Measurements from ENCODE around the gene NOS3. TPM values are rescaled to one million over a fixed set of nuclear protein-coding genes. Genes with fewer than 3 reads are reported as not detected.

Gene NOS3
- total and polyA plus RNA-seq, 5 donors from 2014 or later, result 3.2 to 10.7 (median 7.4) TPM

DNA sequence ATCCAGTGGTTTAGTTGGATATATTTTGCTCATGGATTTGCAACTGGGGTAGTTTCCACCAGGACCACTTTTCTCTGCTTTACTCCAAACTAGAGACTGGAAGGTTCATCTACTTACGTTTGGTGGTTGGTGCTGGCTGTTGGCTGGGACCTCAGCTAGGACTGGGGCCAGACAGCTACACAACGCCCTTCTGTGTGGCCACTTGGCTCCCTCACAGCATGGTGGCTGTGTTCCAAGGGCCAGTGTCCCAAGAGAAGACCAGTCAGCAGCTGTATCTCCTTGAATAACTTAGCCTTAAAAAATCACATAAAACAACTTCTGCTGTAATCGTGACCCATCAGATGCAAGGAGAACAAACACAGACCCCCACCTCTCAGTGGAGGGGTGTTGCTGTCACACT is 8.5 kb upstream of the NOS3 start:
- H3K36me3 Mint-ChIP-seq, result no peaks in the 10 kb centered on the region
- no peak overlapping the region for H3K27ac Mint-ChIP-seq
- Histone ChIP-seq H3K36me3 (ENCODE audit: control insufficient read depth, insufficient read depth, low read length) (no peaks in the 10 kb centered on the region), H3K4me3 (ENCODE audit: low read depth, low read length) (no peak overlapping the region), H3K27me3 (ENCODE audit: control insufficient read depth, insufficient read depth, low read length) (peaks cover 8% of the 10 kb centered on the region), H3K4me1 (ENCODE audit: control insufficient read depth, insufficient read depth, low read length, poor library complexity, severe bottlenecking) (peaks cover 24% of the 10 kb centered on the region), H3K27ac (ENCODE audit: insufficient read depth, low read length, poor library complexity, severe bottlenecking) (no peak overlapping the region), H3K9me3 (ENCODE audit: control insufficient read depth in 2 of 2, low read length in 2 of 2) (no peaks in the 10 kb centered on the region)
- H3K4me1 Mint-ChIP-seq, result peaks cover 0 to 27% (median 16%) of the 10 kb centered on the region in 4 donors
- ATAC-seq (ENCODE audit: low read depth in 2 of 2) (no peak), DNase-seq (no peak)
- H3K27me3 Mint-ChIP-seq, result peaks cover 66% of the 10 kb centered on the region
- peaks cover 0 to 6% (median 0%) of the 10 kb centered on the region in 7 donors for H3K9me3 Mint-ChIP-seq
- H3K4me3 Mint-ChIP-seq, result peak overlapping the region in 1 of 4 donors; percentile 61

DNA sequence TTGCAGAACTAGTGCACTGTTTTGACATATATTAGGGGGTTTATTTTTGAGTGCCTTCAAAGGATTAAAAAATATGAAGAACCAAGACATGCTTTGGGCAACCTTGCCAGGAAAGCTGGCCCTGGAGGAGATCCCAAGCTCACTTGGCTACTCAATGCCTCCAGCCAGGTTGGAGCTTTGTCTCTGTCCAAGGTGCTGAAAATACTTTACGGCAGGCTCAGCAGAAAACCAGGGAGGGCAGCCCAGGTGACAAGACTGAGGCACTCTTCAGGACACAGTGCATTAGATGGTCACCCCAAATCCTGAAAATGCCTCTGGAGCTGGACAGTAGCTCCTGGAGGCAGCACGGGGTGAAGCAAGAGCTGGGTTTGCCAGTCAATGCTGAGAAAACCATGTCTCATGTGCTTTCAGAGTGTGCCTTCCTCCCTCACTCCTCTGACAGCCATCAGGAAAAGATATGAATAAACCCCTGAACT is 6.9 kb upstream of the NOS3 start:
- Mint-ChIP-seq H3K4me3 (no peak overlapping the region), H3K4me1 (peaks cover 4 to 33% (median 21%) of the 10 kb centered on the region in 4 donors), H3K27ac (no peak overlapping the region), H3K36me3 (no peaks in the 10 kb centered on the region), H3K9me3 (peaks cover 0 to 6% (median 0%) of the 10 kb centered on the region in 7 donors), H3K27me3 (peaks cover 69% of the 10 kb centered on the region)
- H3K27ac ChIP-seq (ENCODE audit: insufficient read depth, low read length, poor library complexity, severe bottlenecking), result no peak overlapping the region
- no peak overlapping the region for H3K4me3 ChIP-seq (ENCODE audit: low read depth, low read length)
- peaks cover 8% of the 10 kb centered on the region for H3K27me3 ChIP-seq (ENCODE audit: control insufficient read depth, insufficient read depth, low read length)
- H3K4me1 ChIP-seq (ENCODE audit: control insufficient read depth, insufficient read depth, low read length, poor library complexity, severe bottlenecking), result peaks cover 28% of the 10 kb centered on the region
- DNase-seq, result peak; percentile 19 to 48 (median 37)
- H3K9me3 ChIP-seq (ENCODE audit: control insufficient read depth in 2 of 2, low read length in 2 of 2), result no peaks in the 10 kb centered on the region
- ATAC-seq (ENCODE audit: low read depth in 2 of 2), result no peak
- H3K36me3 ChIP-seq (ENCODE audit: control insufficient read depth, insufficient read depth, low read length), result no peaks in the 10 kb centered on the region

DNA sequence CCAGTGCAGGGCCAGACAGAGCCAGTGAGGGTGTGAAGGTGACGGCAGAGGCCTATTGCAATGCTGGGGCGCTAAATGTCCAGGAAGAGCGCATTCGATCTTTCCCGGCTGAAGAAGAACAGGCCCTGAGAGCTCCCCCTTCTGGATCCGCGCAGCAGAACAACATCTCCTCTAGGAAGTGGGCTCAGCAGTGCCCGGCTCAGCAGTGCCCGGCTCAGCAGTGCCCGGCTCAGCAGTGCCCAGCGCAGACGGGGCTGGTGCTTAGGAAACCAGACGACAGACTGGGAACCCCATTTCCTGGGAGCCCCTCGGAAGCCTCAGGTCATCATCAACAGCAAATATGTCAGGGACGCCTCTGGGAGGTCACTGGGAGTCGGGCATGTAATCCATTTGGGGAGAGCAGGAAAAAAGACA is 4.7 kb upstream of the NOS3 start:
- Mint-ChIP-seq H3K27me3 (peaks cover 52% of the 10 kb centered on the region), H3K4me1 (peaks cover 4 to 39% (median 26%) of the 10 kb centered on the region in 4 donors), H3K9me3 (peaks cover 0 to 19% (median 6%) of the 10 kb centered on the region in 7 donors), H3K4me3 (peak overlapping the region; percentile 15 to 74 (median 49)), H3K36me3 (peaks cover 2% of the 10 kb centered on the region), H3K27ac (peak overlapping the region in 1 of 3 donors; percentile 69)
- Histone ChIP-seq H3K27ac (ENCODE audit: insufficient read depth, low read length, poor library complexity, severe bottlenecking) (no peak overlapping the region), H3K4me3 (ENCODE audit: low read depth, low read length) (no peak overlapping the region), H3K4me1 (ENCODE audit: control insufficient read depth, insufficient read depth, low read length, poor library complexity, severe bottlenecking) (peaks cover 23% of the 10 kb centered on the region), H3K36me3 (ENCODE audit: control insufficient read depth, insufficient read depth, low read length) (no peaks in the 10 kb centered on the region), H3K27me3 (ENCODE audit: control insufficient read depth, insufficient read depth, low read length) (peaks cover 8% of the 10 kb centered on the region), H3K9me3 (ENCODE audit: control insufficient read depth in 2 of 2, low read length in 2 of 2) (peaks cover 6 to 18% of the 10 kb centered on the region in 2 experiments)
- ATAC-seq (ENCODE audit: low read depth in 2 of 2) (peak; percentile 52 to 54), DNase-seq (peak; percentile 21 to 60 (median 43))

DNA sequence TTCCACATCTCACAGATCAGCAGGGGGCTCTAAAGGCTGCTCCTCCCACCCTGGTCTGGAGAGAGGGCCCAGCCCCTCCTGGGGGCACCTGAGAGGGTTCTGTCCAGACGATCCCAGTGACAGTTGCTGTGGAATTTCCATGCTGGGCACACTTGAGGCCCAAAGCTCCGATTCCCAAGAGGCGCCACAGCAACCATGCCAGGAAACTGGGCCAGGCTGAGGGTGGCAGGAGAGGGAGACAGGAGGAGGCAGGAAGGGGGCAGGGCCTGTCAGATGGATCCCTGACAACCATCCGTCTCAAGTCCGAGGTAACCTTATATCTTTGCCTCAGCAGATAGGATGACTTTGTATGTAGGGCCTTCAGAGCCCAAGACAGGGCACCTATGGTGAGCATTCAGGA is 4.3 kb upstream of the NOS3 start:
- Mint-ChIP-seq H3K9me3 (peaks cover 0 to 22% (median 6%) of the 10 kb centered on the region in 7 donors), H3K27ac (no peak overlapping the region), H3K27me3 (peaks cover 47% of the 10 kb centered on the region), H3K4me1 (peaks cover 4 to 41% (median 26%) of the 10 kb centered on the region in 4 donors), H3K4me3 (no peak overlapping the region), H3K36me3 (peaks cover 2% of the 10 kb centered on the region)
- DNase-seq (no peak), ATAC-seq (ENCODE audit: low read depth in 2 of 2) (no peak)
- H3K27ac ChIP-seq (ENCODE audit: insufficient read depth, low read length, poor library complexity, severe bottlenecking), result no peak overlapping the region
- H3K36me3 ChIP-seq (ENCODE audit: control insufficient read depth, insufficient read depth, low read length), result no peaks in the 10 kb centered on the region
- no peak overlapping the region for H3K4me3 ChIP-seq (ENCODE audit: low read depth, low read length)
- peaks cover 23% of the 10 kb centered on the region for H3K4me1 ChIP-seq (ENCODE audit: control insufficient read depth, insufficient read depth, low read length, poor library complexity, severe bottlenecking)
- H3K27me3 ChIP-seq (ENCODE audit: control insufficient read depth, insufficient read depth, low read length), result peaks cover 5% of the 10 kb centered on the region
- peaks cover 8 to 19% of the 10 kb centered on the region in 2 experiments for H3K9me3 ChIP-seq (ENCODE audit: control insufficient read depth in 2 of 2, low read length in 2 of 2)

DNA sequence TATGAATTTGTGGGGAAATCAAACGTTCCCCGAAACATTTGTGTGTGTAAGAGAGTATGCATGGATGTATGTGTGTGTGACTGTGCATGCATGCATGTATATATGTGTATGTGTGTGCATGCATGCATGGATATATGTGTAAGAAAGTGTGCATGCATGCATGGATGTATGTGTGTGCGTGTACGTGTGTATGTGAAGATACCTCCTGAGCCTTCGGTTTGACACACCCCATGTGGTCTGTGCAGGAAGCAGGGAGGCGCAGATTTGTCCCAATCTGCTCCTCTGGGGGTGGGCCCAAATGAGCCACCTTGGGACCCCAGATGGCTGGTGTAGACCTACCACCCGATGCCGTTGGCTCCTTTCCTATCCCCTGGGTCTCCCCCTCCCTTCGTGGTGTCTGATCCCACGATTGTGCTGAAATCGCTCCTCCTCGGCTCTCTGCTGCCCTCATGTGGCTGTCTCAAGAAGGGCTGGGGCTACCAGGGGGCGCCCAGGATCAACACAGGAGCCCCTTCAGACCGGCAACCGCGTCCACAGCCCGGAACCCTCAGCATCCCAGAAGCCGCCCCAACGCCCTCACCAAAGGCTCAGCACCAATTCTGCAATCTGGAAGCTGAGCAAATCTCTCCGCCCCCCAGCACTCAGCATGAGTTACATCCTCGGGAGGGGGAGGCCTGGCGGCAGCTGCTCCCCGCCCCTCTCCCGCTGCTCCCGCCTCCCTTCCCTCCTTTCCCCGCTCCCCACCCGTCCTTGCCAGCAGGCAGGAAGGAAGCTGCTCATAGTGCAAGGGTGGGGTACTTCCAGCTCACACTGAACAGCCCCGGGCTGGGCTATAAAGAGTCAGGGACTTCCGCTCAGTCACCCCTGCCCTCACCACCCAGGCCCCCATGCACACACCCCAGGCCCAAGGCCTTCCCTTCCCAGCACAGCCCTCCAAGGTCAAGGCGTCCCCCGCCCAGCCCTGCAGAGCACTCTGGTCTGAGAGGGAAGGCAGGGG is 2.3 kb upstream of the NOS3 start:
- ATAC-seq (ENCODE audit: low read depth in 2 of 2), result peak; percentile 55 to 60
- no peak overlapping the region for H3K27ac ChIP-seq (ENCODE audit: insufficient read depth, low read length, poor library complexity, severe bottlenecking)

DNA sequence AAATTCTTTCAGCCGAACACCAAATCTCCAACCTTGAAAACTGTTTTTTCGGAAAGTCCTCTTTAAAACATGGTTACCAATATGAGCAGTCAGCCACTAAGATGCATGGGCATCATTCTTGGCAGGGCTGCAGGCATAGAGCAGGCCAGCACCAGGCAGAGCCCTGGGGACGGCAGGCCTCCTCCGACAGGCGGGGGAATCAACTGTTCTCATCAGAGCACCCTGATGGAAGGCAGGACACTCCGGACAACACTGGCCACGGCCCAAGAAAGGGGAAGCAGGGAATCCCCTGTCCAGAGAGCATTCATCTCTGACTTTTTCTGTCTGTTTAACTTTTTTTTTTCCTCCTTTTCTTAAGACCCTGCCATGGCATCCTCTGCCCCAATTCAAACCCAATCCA is 1.4 kb upstream of the NOS3 start:
- Histone ChIP-seq H3K27me3 (ENCODE audit: control insufficient read depth, insufficient read depth, low read length) (no peaks in the 10 kb centered on the region), H3K4me1 (ENCODE audit: control insufficient read depth, insufficient read depth, low read length, poor library complexity, severe bottlenecking) (peaks cover 34% of the 10 kb centered on the region), H3K4me3 (ENCODE audit: low read depth, low read length) (no peak overlapping the region), H3K9me3 (ENCODE audit: control insufficient read depth in 2 of 2, low read length in 2 of 2) (peaks cover 8 to 19% of the 10 kb centered on the region in 2 experiments), H3K36me3 (ENCODE audit: control insufficient read depth, insufficient read depth, low read length) (no peaks in the 10 kb centered on the region), H3K27ac (ENCODE audit: insufficient read depth, low read length, poor library complexity, severe bottlenecking) (no peak overlapping the region)
- ATAC-seq (ENCODE audit: low read depth in 2 of 2) (no peak), DNase-seq (no peak)
- Mint-ChIP-seq H3K27ac (no peak overlapping the region), H3K36me3 (peaks cover 2% of the 10 kb centered on the region), H3K4me3 (peak overlapping the region in 2 of 4 donors; percentile 0 to 80), H3K9me3 (peaks cover 0 to 22% (median 6%) of the 10 kb centered on the region in 7 donors), H3K4me1 (peaks cover 4 to 43% (median 28%) of the 10 kb centered on the region in 4 donors), H3K27me3 (peaks cover 21% of the 10 kb centered on the region)

More for the DNA sequence above, 2.3 kb upstream of the NOS3 start:
- Histone ChIP-seq H3K4me1 (ENCODE audit: control insufficient read depth, insufficient read depth, low read length, poor library complexity, severe bottlenecking) (peaks cover 25% of the 10 kb centered on the region), H3K4me3 (ENCODE audit: low read depth, low read length) (peak overlapping the region; percentile 54), H3K9me3 (ENCODE audit: control insufficient read depth in 2 of 2, low read length in 2 of 2) (peaks cover 8 to 19% of the 10 kb centered on the region in 2 experiments), H3K36me3 (ENCODE audit: control insufficient read depth, insufficient read depth, low read length) (no peaks in the 10 kb centered on the region), H3K27me3 (ENCODE audit: control insufficient read depth, insufficient read depth, low read length) (no peaks in the 10 kb centered on the region)
- Mint-ChIP-seq H3K36me3 (peaks cover 2% of the 10 kb centered on the region), H3K9me3 (peaks cover 0 to 22% (median 6%) of the 10 kb centered on the region in 7 donors), H3K27ac (peak overlapping the region in 1 of 3 donors; percentile 60), H3K4me1 (peaks cover 4 to 46% (median 25%) of the 10 kb centered on the region in 4 donors), H3K27me3 (peaks cover 31% of the 10 kb centered on the region), H3K4me3 (peak overlapping the region in 3 of 4 donors; percentile 61 to 80 (median 75))
- peak; percentile 54 to 68 (median 62) for DNase-seq

DNA sequence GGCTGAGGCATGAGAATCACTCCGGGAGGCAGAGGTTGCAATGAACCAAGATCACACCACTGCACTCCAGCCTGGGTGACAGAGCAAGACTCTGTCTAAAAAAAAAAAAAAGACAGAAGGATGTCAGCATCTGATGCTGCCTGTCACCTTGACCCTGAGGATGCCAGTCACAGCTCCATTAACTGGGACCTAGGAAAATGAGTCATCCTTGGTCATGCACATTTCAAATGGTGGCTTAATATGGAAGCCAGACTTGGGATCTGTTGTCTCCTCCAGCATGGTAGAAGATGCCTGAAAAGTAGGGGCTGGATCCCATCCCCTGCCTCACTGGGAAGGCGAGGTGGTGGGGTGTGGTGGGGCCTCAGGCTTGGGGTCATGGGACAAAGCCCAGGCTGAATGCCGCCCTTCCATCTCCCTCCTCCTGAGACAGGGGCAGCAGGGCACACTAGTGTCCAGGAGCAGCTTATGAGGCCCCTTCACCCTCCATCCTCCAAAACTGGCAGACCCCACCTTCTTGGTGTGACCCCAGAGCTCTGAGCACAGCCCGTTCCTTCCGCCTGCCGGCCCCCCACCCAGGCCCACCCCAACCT is 1.3 kb downstream of the NOS3 start:
- Mint-ChIP-seq H3K4me1 (peaks cover 4 to 43% (median 22%) of the 10 kb centered on the region in 4 donors), H3K27me3 (peaks cover 12% of the 10 kb centered on the region), H3K9me3 (peaks cover 0 to 22% (median 6%) of the 10 kb centered on the region in 7 donors), H3K27ac (no peak overlapping the region), H3K36me3 (peaks cover 2% of the 10 kb centered on the region), H3K4me3 (no peak overlapping the region)
- peaks cover 8 to 19% of the 10 kb centered on the region in 2 experiments for H3K9me3 ChIP-seq (ENCODE audit: control insufficient read depth in 2 of 2, low read length in 2 of 2)
- no peaks in the 10 kb centered on the region for H3K27me3 ChIP-seq (ENCODE audit: control insufficient read depth, insufficient read depth, low read length)
- no peak overlapping the region for H3K27ac ChIP-seq (ENCODE audit: insufficient read depth, low read length, poor library complexity, severe bottlenecking)
- H3K36me3 ChIP-seq (ENCODE audit: control insufficient read depth, insufficient read depth, low read length), result no peaks in the 10 kb centered on the region
- H3K4me1 ChIP-seq (ENCODE audit: control insufficient read depth, insufficient read depth, low read length, poor library complexity, severe bottlenecking), result peaks cover 50% of the 10 kb centered on the region
- DNase-seq (no peak), ATAC-seq (ENCODE audit: low read depth in 2 of 2) (no peak)
- H3K4me3 ChIP-seq (ENCODE audit: low read depth, low read length), result no peak overlapping the region

Data from CD4-positive, CD25-positive, alpha-beta regulatory T cell (primary cell).